NOMO-1 treated with DMSO at 0.1 percent for 48 hours (cell line): ENCODE measurements around the gene BHMT.
"Not testable (repeated sequence)": the region's sequence is repeated elsewhere in the genome, so short reads cannot be mapped to it uniquely, and the experiment has no call there.

Experiments used
- DNase-seq: peaks from one replicate; lab custom pipeline; 2025; ENCODE audit not compliant: unreplicated experiment; lab: John Stamatoyannopoulos, UW

BHMT gene

DNA sequence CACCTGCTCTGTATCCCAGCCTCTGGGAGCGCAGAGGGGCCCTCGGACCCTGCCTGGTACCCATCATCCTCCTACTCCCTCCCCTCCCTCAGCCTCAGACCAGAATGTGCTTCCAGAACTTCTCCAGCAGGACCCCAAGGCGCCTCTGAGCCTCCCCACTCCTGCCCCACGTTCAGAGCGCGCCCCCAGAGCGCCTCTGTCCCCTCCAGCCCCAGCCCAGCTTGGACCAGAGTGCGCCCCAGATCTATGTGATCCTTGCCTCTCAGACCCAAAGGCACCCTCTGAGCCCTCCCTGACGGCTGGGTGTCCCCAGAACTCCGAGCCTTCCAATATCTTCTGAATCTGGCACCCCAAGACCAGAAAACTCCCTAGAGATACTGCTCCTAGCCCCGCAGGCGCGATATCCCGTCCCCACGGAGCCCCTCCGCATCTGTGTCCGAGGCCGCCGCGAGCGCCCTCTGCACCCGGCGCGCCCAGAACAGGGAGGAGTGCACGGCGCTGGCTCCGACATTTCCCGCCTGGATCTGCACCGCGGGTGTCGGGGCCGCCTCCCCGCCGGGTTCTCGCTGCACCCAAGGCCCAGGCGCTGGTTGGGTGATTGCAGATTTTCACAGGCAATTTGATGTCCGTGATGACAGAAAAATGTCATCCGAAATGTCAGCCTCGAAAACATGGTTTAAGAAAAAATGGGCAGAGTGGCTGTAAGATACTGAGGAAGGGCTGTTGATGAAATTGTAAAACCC is 522 bp downstream of the BHMT start:
- DNase-seq = no peak

DNA sequence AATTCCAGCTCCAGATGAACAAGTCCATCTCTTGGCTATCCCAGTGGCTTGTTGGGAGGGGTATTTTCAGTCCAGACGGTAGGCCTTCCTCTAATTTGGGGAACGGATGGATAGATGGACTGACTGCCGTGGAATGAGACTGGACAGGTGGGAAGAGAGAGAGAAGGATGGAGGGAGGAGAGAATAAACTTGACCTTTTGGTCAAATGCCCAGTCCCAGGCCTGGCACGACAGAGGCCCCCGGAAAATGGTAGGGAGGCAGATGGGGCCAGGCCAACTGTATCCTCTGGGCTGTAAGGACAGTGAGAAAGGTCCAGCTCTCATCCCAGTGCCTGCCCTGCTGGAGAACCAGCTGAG is 1.1 kb downstream of the BHMT start:
- no peak for DNase-seq

DNA sequence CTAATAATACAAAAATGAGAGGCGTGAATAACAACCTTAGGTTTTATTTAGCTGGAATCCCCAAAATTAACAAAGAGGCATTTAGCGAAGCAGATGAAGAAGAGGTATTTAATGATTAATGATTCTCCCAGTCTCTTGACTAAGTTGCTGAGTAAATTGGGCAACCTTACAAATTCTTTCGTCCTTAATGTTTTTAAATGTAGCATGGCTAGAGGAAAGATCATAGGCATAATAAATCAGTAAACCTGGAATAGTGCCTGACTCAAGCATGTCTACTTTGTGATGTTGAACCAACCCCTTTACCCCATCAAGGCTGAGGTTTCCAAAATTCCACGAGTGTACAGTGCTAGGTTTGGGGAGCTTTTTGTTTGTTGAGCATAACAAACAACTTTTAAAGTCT is 7.9 kb downstream of the BHMT start:
- DNase-seq = no peak

DNA sequence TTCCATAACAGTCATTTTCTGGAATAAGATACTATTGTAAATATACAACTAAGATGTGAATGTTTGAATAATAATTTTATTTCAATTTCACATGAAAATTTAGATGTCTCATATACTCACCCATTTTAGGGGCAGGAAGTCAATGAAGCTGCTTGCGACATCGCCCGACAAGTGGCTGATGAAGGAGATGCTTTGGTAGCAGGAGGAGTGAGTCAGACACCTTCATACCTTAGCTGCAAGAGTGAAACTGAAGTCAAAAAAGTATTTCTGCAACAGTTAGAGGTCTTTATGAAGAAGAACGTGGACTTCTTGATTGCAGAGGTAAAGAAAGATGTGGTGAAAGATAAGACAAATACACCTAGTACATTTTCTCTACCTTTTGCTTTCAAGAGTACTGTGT is 8.6 kb downstream of the BHMT start:
- DNase-seq = no peak

DNA sequence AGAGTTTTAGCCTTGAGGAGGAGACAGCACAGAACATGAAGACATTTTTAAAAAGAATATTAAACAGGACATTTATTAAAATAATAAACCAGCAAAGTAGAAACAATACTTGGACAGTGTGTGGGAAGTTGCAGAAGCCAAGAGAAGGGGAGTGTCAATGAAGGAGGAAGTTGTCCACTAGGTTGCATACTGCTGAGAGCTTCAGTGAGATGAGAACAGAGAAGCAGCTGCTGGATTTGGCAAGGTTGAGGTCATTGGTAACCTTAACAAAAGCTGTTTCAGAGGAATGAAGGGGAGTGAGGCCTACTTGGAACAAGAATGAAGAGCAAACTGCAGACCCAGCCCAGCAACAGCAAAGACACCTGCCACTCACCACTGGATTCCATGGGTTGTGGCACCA is 11.4 kb downstream of the BHMT start:
- peak; percentile 51 for DNase-seq

DNA sequence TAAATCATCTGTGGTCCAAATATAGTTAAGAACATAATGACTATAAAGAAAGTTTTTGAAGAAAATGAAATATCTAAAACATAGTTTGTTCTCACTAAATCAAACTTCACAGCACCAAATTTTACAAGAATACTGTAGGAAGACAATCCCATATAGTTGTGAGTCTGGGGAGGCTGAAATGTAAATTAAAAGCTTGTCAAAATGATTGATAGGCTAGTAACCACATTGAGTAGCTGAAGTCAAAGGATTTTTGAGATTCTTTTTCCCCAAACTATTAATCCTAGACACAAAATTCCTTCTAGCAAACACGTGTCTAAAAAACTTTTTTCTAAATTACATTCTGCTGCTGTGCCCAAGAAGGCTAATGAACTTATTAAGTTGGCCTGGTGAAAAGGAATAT is 13.0 kb downstream of the BHMT start:
- DNase-seq = no peak

DNA sequence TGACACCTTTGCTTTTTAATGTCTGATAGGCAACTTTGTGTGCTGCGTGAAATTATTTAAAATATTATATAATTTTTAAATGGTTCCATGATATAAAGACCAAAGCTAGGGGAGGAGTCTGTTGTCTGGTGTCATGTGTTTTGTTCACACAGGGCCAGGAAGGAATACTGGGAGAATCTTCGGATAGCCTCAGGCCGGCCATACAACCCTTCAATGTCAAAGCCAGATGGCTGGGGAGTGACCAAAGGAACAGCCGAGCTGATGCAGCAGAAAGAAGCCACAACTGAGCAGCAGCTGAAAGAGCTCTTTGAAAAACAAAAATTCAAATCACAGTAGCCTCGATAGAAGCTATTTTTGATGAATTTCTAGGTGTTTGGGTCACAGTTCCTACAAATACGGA is 19.2 kb downstream of the BHMT start:
- DNase-seq = no peak

DNA sequence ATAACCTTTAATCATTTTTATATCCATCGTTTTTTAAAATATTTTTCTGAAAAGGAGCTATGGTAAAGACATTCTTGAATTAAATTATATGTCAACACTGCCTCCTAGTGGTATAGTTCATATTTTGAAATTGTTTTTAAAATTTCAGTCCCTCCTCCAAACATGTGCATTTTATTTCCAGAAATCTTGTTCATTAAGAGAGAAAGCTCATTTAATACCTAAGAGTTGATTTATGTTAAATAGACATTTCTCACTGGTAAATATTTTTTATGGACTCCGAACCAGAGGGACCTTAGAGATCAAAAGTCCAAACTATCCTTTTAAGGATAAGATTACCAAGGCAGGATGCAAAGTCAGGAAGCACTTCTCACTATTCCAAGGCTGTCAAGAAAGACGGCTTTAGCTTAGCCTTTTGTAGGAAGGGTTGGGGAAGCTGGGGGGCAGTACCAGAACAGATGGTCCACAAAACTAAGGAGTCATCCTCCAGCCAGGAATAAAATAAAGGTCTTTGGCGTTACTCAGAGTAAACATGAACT is 21.6 kb downstream of the BHMT start:
- peak; percentile 53 for DNase-seq

DNA sequence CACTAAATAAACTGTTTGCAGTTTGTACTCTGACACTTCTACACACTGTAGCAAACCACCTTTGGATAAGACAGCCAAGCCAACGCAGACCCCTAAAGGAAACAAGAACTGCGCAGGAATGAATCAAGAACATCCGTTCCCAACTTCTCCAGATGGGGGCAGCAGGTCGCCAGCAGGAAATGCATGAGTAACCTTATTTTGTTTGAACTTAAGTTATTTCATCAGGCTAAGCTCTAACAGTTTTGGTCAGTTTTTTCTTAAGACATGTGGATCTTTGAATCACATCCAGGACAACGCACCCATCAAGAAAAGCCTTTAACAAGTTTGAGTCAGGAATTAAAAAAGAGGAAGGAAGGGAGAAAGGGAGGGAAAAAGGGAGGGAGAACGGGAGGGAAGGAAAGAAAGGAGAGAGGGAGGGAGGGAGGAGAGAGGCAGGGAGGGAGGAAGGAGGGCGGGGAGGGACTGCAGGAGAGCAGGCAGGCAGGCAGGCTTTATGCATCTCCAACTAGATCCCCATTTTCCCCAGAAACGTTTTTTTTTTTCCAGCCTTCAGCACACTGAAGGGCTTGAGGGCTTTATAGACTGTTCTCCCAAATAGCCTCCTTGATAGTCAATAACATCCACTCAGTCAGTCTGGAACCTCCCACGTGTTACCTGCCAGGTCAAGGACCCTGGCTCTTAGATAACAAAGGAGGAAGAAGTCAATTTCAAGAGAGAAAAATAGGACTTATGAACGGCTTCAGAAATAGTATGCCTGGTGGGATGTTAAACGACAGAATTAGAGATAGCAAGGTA is 22.2 kb downstream of the BHMT start:
- peak; percentile 73 for DNase-seq

DNA sequence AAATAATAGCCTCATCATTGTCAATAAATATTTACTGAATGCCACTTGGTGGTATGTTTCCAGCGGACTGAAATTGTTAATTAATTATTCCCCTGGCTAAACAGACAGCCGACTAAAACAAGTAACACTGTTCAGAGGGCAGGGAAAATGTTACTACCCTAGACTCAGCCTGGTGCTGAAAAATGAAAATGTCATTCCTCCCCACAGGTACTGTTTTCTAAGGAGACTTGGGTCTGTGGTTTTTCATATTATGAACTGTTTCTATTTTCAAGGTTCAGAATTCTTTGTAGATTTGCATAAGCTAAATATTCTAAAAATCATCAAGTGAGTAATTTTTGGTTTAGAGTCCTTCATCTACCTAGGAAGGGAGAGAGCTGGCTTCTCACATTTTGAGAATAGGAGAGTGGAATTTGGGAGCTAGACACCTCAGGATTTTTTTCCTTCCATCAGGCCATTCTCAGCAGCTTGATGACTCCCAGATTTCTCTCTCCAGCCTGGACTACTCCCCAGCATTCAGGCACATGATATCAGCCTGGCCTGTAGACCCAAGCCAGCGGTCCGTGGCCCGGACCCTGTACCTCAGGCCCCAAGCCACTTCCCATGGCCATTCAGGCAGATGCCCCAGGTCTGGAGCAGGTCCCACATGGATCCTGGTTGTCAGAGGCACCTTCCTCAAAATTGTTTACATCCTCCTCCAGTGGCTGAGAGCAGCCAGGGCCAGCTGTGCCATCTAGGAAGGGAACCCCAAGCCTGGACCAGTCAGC is 24.4 kb downstream of the BHMT start:
- DNase-seq = no peak

DNA sequence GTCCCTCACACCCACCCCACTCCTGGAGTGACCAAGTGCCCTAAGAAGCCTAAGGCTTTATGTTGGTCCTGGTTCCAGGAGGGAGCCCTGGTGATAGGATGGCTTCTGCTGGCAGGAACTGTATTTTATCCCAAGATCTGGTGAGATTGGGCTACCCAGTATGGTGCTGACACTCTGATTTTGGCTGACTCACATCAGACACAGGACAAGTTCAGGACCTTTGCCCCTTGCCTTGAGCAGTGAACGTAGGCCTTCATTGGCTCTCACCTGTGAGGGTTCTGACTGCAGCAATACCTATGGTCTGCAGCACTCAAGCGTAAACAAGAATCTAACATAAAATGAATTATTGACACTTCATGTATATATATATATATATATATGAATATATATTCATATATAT is 25.0 kb downstream of the BHMT start:
- no peak for DNase-seq

DNA sequence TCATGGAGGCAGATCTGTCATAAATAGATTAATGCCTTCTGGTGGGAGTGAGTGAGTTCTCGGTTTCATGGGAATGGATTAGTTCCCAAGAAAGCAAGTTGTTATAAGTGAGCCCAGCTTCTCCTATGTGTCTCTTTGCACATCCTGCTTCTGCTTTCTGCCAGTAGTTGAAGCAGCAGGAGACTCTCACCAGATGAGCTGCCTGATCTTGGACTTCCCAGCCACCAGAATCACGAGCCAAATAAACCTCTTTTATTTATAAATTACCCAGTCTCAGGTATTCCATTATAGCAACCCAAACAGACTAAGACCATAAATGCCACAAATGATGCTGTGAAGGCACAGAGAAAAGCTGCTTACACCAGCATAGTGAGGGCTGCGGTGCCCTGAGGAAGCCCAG is 28.9 kb downstream of the BHMT start:
- DNase-seq = no peak

DNA sequence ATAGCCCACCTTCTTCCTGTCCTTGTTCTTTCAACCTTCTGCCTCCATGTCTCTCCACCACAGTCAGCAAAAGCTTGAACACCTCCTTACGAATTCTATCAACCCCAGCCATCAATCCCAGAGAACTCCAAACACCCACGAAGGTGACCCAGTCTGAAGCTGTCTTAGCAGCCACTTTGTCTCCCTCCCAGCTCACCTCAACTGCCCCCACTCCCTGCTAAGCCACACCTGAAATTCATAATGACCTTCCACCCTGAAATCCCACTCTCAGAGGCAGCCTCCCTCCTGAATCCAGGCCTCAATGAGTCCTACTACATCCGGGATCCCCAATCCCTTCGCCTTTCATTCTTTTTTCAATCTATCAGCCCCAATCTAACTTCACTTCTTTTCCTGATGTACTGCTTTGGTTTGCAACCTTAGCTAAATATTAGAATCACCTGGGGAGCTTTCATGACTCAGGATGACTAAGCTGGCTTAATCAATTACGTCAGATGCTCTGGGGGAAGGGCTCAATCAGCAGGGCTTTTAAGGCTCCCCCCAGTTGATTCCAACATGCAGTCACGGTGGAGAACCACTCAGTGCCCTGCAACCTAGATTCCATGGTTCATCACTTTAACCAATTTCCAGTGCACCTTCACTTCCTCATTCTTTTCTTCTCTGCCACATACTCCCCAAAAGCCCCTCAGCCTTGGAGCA is 32.2 kb downstream of the BHMT start:
- DNase-seq = no peak

DNA sequence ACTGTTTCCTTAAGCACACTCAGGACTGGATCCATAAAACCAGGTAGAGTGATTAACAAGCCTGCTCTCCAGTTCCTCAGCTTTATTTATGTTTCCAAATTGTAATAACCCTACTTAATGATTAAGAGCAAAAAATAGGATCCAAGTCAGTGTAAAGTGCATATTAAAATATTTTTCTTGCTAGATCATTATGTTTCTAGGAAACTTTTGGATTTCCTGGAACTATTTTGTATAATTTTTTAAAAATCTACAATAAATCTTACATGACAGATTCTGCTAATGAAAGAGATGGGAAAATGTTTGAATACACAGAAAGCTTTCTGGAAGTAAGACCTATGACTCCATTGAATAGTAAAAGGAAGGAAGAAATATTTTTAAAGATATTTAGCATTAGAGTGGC is 35.5 kb downstream of the BHMT start:
- DNase-seq = no peak

DNA sequence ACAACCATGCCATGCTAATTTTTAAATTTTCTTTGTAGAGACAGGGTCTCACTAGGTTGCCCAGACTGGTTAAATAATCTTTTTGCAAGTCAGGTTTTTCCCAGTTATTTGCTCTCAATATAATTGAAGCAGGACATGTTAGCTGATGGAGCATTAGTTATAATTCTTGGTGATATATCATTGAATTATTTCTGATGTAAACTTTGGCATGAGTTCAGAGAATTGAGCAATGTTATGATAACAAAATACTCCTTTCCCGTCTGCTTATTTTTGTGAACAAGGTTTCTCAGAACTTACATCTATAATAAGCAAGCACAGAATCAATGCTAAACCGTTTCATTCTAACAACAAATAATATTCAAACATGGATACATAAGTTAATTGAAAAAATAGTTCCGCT is 37.8 kb downstream of the BHMT start:
- no peak for DNase-seq

DNA sequence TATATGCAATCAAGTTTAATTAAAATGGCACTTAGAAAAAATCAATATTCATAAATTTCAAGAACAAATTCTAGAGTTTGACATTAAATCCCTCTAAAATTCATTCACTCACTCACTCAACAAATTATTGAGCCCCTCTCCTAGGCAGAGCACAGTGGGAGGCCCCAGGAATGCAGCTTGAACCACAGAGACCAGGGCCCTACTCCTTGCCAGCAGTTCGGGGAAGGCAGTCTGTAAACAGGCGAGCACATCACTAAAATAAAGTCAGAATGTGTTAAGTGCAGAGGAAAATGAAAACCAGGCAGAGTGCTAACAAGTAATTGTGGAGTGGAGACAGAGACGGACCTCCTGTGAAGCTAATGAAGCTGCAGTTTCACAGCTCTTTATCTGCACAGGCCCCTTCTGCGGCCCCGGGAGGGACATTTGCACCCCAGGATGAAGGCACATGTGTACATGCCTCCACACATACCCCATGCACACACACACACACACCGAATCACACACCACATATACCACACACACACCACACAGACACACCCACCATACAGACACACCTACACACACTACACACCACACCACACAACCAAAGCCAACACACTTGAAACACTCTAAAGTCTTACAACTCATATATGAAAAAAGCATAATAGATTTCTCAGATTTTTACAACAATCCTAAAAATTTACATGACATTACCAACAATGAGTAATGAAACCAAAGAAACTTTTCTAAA is 40.5 kb downstream of the BHMT start:
- no peak for DNase-seq

DNA sequence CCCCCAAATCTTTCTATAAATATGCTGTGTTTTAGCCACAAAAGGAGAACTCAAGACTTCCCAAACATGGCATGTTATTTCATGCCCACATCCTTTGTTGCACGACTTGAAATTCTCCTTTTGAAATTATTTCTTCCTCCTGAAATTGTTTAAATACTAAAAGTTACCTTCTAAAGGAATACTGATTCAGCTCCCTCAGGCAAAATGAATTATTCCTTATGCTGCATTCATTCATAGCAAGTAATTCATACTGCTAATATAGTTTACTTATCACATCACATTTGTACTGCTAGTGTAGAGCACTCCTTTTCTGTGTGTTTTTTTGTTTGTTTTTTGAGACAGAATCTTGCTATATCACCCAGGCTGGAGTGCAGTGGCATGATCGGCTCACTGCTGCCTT is 45.7 kb downstream of the BHMT start:
- no peak for DNase-seq

DNA sequence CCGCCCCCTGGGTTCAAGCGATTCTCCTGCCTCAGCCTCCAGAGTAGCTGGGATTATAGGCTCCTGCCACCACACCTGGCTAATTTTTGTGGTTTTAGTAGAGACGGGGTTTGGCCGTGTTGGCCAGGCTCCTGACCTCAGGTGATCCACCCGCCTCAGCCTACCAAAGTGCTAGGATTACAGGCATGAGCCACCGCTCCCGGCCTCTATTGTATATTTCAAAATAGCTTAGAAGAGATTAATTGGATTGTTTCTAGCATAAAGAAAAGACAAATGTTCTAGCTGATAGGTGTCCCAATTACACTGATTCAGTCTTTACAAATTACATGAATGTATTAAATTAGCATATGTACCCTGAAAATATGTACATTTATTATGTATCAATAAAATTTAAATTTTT is 50.0 kb downstream of the BHMT start:
- not testable (repeated sequence) for DNase-seq

DNA sequence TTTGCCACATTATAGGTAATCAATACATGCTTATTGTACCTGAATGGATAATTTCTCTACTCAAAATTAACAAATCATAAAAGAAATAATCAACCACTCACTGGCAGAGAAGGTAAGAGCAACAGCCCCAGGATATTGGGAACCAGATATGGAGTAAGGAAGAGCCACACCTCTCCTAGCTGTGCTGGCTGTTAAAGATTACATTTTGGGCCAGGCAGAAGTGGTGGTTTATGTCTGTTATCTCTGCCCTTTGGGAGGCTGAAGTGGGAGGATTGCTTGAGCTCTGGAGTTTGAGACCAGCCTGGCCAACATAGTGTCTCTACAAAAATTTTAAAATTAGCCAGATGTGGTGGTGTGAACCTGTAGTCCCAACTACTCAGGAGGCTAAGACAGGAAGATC is 56.4 kb downstream of the BHMT start:
- DNase-seq = no peak

DNA sequence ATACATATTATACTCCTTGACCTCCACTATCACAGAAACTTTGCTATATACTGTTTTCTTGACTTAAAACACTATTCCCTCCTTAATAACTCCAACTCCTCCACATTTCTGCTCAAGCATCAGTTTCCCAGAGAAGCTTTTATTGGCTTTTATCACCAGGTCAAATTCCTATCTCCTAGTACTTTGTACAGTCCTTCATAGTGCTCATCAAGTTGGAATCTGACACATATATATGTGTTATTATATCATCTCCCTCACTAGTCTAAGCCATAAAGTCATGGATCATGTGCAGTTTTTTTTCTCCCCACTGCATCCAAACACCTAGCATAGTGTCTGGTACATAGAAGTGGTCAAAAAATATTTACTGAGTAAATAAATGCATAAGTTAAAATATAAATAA is 59.1 kb downstream of the BHMT start:
- DNase-seq = no peak
